ENCODE measurements around the gene LTF. TPM values are rescaled to one million over a fixed set of nuclear protein-coding genes. Genes with fewer than 3 reads are reported as not detected.
"Not testable (repeated sequence)": the region's sequence is repeated elsewhere in the genome, so short reads cannot be mapped to it uniquely, and the experiment has no call there.

LTF gene
- total RNA-seq, 1 donor = not detected

DNA sequence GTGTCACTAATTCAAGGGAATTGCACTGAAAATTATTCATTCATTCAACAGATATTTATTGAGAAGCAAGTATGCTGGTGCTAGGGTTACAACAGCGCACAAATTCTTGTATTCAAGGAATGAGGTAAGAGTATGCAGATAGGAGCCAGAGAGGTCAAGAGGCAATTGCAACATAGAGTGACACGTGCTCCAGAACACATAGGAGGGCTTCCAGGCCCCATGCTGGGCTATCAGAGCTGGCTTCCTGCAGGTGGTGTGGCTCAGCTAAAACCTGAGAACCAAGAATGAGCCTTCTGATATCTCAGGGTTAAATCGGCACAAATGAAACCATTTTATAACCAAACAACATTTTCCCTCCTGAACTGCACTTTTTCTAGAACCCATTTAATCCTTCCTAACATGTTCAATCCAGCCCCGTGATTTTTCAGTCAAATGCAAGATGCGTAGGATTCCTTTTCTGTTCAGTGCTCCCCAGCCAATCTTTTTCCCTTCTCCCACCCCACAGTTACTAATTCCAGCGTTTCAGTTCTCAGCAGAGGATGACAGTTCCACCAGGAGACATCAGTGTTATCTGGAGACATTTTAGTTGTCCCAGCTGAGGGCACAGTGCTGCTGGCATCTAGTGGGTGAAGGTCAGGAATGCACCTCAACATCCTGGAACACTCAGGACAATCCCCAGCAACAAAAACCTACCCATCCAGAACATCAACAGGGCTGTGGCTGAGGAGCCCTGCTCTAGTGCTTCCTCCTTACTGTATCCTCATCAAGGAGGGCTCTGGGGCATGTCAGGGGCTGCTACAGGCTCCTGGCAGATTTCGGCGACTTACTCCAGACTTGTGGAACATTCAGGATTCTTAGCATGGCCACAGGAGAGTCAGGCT is 70.9 kb downstream of the LTF start:
- TF ChIP-seq, protein P1, sequence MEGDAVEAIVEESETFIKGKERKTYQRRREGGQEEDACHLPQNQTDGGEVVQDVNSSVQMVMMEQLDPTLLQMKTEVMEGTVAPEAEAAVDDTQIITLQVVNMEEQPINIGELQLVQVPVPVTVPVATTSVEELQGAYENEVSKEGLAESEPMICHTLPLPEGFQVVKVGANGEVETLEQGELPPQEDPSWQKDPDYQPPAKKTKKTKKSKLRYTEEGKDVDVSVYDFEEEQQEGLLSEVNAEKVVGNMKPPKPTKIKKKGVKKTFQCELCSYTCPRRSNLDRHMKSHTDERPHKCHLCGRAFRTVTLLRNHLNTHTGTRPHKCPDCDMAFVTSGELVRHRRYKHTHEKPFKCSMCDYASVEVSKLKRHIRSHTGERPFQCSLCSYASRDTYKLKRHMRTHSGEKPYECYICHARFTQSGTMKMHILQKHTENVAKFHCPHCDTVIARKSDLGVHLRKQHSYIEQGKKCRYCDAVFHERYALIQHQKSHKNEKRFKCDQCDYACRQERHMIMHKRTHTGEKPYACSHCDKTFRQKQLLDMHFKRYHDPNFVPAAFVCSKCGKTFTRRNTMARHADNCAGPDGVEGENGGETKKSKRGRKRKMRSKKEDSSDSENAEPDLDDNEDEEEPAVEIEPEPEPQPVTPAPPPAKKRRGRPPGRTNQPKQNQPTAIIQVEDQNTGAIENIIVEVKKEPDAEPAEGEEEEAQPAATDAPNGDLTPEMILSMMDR (IDR thresholded peaks at IDR 0.05; ENCODE audit: insufficient read depth, low read length) = no peak
- no peak for DNase-seq (ENCODE audit: low read depth)

DNA sequence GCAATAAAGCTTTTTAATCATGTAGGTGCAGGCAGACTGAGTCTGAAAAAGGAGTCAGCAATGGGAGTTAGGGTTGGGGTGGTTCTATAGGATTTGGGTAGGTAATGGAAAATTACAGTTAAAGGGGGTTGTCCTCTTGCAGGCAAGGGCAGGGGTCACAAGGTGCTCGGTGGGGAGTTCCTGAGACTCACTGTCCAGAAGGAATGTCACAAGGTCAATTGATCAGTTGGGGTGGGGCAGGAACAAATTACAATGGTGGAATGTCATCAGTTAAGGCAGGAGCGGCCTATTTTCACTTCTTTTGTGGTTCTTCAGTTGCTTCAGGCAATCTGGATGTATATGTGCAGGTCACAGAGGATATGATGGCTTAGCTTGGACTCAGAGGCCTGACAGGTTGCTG is 71.7 kb downstream of the LTF start:
- TF ChIP-seq, protein P1 (IDR thresholded peaks at IDR 0.05; ENCODE audit: insufficient read depth, low read length) = no peak
- no peak for DNase-seq (ENCODE audit: low read depth)
- H3K4me3 ChIP-seq (ENCODE audit: low read depth, low read length) = no peak overlapping the region

More for the DNA sequence above, 70.9 kb downstream of the LTF start:
- no peak overlapping the region for H3K4me3 ChIP-seq (ENCODE audit: low read depth, low read length)

DNA sequence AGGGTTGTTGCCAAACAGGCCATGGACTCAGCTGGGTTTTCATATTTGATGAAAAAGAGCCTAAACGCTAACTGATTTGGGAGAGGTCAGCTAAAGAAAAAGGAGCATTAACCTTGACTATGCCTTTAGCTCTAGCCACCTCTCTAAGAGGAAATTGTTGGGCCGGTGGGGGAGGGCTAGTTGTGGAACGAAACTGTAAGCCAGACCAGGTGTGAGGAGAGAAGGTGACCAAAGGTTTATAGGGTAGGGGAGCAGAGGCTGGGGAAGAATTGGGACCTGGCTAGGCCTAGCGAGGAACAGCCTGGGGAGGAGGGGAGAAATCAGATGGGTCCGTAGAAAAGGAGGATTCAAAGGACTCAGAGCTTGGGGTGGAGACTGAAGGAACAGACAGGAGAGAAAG is 73.2 kb downstream of the LTF start:
- not testable (repeated sequence) for DNase-seq (ENCODE audit: low read depth); H3K4me3 ChIP-seq (ENCODE audit: low read depth, low read length)

DNA sequence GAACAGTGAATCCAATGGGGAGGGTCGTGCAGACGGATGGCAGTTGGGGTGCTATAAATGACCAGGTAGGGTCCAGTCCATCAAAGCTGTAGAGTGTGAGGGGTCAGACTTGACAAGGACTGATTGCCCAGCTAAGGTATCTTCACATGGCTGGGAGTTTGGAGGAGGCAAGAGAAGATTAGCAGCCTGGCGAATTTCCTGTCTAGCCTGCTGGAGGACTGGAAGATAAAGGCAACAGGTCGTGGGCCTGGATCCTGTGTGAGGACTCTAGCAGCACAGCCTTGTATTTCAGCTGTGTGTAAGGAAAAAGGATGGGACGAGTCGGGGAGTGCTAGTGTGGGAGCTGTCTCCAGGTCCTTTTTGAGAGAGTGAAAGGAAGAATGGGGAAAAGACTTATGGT is 75.4 kb downstream of the LTF start:
- DNase-seq (ENCODE audit: low read depth) = no peak
- H3K4me3 ChIP-seq (ENCODE audit: low read depth, low read length) = no peak overlapping the region
- TF ChIP-seq, protein P1 (IDR thresholded peaks at IDR 0.05; ENCODE audit: insufficient read depth, low read length) = no peak

DNA sequence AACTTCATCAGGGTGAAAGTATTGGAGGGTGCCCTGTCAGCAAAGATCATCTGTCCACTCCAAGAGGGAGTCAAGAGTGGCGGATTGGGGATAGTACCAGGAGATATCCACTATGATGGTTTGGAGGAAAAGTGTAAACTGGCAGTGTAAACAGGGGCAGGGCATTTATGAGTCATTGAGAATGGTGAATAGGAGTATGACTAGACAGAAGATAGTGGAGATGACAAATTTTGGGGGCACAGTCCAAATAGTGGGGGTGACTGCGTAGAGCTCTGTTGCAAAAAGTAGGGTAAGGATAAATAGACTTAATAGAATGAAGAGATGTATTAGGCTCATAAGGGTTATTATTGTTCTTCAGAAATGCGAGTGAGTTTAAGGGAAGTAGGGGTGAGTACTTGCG is 75.9 kb downstream of the LTF start:
- not testable (repeated sequence) for H3K4me3 ChIP-seq (ENCODE audit: low read depth, low read length); DNase-seq (ENCODE audit: low read depth)

DNA sequence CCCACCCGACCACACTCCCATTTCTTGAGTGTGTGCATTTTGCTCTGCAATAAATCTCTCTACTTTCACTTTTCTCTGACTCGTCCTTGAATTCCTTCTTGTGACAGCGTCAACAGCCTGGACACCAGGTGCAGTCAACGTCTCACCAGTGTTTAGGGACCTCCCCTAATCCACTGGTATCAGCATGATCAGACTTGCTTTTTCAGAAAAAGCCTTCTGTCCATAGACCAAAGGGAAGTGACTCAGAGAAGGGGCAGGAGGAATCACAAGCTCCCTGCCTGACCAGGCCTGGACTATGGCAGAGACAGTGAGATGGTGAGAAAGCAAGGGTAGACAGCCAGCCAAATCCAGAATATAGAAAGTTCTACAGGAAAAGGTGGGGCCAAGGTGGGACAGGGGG is 78.5 kb downstream of the LTF start:
- TF ChIP-seq, protein P1 (IDR thresholded peaks at IDR 0.05; ENCODE audit: insufficient read depth, low read length) = no peak
- no peak overlapping the region for H3K4me3 ChIP-seq (ENCODE audit: low read depth, low read length)
- DNase-seq (ENCODE audit: low read depth) = no peak

Other genes starting within 250 kb of the LTF start
- gene CCR3, start 222.4 kb downstream of the LTF start, total RNA-seq (ENCODE audit: low replicate concordance) = not detected in 2 replicates
- under 0.01 TPM in 1 of 2 replicates, not detected in the other for gene CCR2, start 110.8 kb downstream of the LTF start, total RNA-seq (ENCODE audit: low replicate concordance)
- not detected in 2 replicates for gene CCR5, start 94.0 kb downstream of the LTF start, total RNA-seq (ENCODE audit: low replicate concordance)
- gene CCRL2, start 57.6 kb downstream of the LTF start, total RNA-seq (ENCODE audit: low replicate concordance) = 0.54 TPM in 1 of 2 replicates, not detected in the other
- gene RTP3, start 33.1 kb upstream of the LTF start, total RNA-seq (ENCODE audit: low replicate concordance) = not detected in 2 replicates
- gene LRRC2, start 101.4 kb upstream of the LTF start, total RNA-seq (ENCODE audit: low replicate concordance) = 7.9 and 10.1 TPM in 2 replicates
- gene FAM240A, start 147.6 kb upstream of the LTF start, total RNA-seq (ENCODE audit: low replicate concordance) = not detected in 2 replicates
- gene ALS2CL, start 228.8 kb upstream of the LTF start, total RNA-seq (ENCODE audit: low replicate concordance) = 0.16 and 0.18 TPM in 2 replicates
- not detected in 2 replicates for gene TMIE, start 236.5 kb upstream of the LTF start, total RNA-seq (ENCODE audit: low replicate concordance)